Measurements from ENCODE around the gene NSG1. TPM values are rescaled to one million over a fixed set of nuclear protein-coding genes. Genes with fewer than 3 reads are reported as not detected.

NSG1 gene
- total and polyA plus RNA-seq, 9 donors, result 9.9 to 103 (median 39.6) TPM

DNA sequence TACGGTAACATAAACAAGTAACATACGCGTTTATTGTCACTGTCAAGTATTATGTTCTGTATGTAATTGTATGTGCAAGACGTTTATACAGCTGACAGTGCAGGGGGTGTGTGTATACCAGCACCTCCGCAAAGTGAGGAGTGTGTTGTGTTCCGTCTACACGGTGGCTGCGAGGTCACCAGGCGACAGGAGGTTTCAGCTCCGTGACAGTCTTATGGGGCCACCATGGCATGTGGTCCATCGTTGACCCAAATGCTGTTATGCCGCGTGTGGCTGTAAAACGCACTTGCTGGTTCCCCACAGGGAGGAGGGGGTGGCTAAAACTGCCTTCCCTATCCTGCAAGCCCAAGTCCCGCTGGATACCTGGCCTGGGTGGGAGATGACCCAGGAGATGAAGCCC is 25.0 kb downstream of the NSG1 start:
- Histone ChIP-seq H3K9me3 (no peaks in the 10 kb centered on the region), H3K36me3 (no peaks in the 10 kb centered on the region), H3K4me1 (ENCODE audit: insufficient read depth) (no peaks in the 10 kb centered on the region), H3K27ac (no peak overlapping the region), H3K4me3 (no peak overlapping the region), H3K27me3 (no peaks in the 10 kb centered on the region)
- peak in 1 of 5 donors; percentile 2 for DNase-seq
- intact Hi-C loops (cut with DNase I), result no loop called here
- TF ChIP-seq EP300 (IDR thresholded peaks at IDR 0.05) (no peak), CTCF (IDR thresholded peaks at IDR 0.05) (no peak), POLR2A (IDR thresholded peaks at IDR 0.05) (no peak)
- WGBS, 3 donors, result 70 to 85% (median 81%) methylated on average over 15 of the region's 15 CpGs

DNA sequence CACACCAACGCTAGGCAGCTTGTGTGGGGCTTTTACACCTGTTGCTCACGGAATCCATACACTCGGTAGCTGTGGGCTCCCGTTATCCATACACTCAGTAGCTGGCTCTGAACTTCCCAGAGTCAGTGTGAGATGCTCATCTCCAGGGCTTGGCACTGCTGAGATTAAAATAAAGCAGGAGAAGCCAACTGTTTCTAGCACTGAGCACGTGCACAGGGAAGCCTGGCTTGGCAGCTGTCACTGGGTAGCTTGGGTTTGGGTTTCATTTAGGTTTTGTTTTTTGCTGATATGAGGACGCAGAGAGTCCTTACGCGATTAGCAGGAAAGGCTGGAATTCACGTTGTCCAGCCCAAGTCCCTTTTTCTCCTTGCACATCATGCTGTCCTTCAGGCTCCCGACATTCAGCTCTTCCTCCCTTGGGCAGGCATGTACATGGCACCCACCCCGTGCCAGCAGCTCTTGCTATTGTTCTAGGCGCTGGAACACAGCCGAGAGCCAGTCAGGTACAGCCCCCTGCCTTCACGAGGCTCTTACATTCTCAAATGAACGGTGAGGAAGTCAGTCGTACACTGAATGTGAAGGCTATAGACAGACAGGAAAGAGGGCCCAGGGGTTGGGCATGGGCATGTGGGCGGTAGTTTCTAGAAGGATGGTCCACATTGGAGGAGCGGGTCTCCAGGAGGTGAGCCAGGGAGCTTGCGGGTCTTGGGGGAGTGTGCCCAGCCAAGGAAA is 25.9 kb downstream of the NSG1 start:
- WGBS, 3 donors, result 65 to 82% (median 78%) methylated on average over 19 of the region's 19 CpGs

DNA sequence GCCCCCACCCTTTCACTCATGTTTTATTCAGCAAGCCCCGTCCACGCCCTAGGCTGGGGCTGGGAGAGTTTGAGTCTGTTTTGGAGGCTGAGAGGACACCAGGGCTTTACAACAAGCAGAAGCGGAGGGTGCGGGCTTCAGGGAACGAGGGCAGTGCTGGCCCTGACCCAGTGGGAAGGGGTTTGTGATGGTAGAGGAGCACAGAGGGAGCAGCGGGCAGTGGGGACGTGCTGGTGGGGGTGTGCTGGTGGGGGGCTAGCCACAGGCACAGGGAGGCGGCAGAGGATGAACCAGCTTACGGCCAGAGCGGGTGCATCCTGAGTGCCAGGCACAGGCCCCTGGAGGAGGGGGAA is 26.4 kb downstream of the NSG1 start:
- no peaks in the 10 kb centered on the region for H3K9me3 ChIP-seq
- H3K36me3 ChIP-seq, result no peaks in the 10 kb centered on the region
- H3K4me3 ChIP-seq, result no peak overlapping the region
- intact Hi-C loops (cut with DNase I), result no loop called here
- no peaks in the 10 kb centered on the region for H3K4me1 ChIP-seq (ENCODE audit: insufficient read depth)
- DNase-seq, result peak in 2 of 5 donors; percentile 7 to 29
- no peak overlapping the region for H3K27ac ChIP-seq
- TF ChIP-seq POLR2A (IDR thresholded peaks at IDR 0.05), result no peak
- no peak for TF ChIP-seq CTCF (IDR thresholded peaks at IDR 0.05)
- no peak for TF ChIP-seq EP300 (IDR thresholded peaks at IDR 0.05)
- H3K27me3 ChIP-seq, result no peaks in the 10 kb centered on the region
- WGBS, 3 donors, result 87 to 92% (median 92%) methylated on average over 10 of the region's 10 CpGs

More for the DNA sequence above, 25.9 kb downstream of the NSG1 start:
- intact Hi-C loops (cut with DNase I), result no loop called here
- Histone ChIP-seq H3K9me3 (no peaks in the 10 kb centered on the region), H3K27ac (no peak overlapping the region), H3K27me3 (no peaks in the 10 kb centered on the region), H3K4me1 (ENCODE audit: insufficient read depth) (no peaks in the 10 kb centered on the region), H3K4me3 (no peak overlapping the region), H3K36me3 (no peaks in the 10 kb centered on the region)
- DNase-seq, result peak in 2 of 5 donors; percentile 9 to 19
- TF ChIP-seq CTCF (IDR thresholded peaks at IDR 0.05) (no peak), EP300 (IDR thresholded peaks at IDR 0.05) (no peak), POLR2A (IDR thresholded peaks at IDR 0.05) (no peak)

GRCh38 chr4:4413806-4414205 is 26.9 kb downstream of the NSG1 start:
- no peak overlapping the region for H3K27ac ChIP-seq
- WGBS, 3 donors, result 86 to 89% (median 87%) methylated on average over 7 of the region's 7 CpGs
- H3K27me3 ChIP-seq, result no peaks in the 10 kb centered on the region
- no peaks in the 10 kb centered on the region for H3K4me1 ChIP-seq (ENCODE audit: insufficient read depth)
- no peaks in the 10 kb centered on the region for H3K9me3 ChIP-seq
- intact Hi-C loops (cut with DNase I), result no loop called here
- peak in 2 of 5 donors; percentile 1 to 18 for DNase-seq
- no peaks in the 10 kb centered on the region for H3K36me3 ChIP-seq
- TF ChIP-seq CTCF (IDR thresholded peaks at IDR 0.05) (no peak), EP300 (IDR thresholded peaks at IDR 0.05) (no peak), POLR2A (IDR thresholded peaks at IDR 0.05) (no peak)
- H3K4me3 ChIP-seq, result no peak overlapping the region
